Adrenal gland (tissue), 5 donors: ENCODE results near the gene CBARP.

Experiments used
- CTCF ChIP-seq, 6 experiments: fragments of 450-650 bp in 4 of 6; fragments of 200-600 bp in 2 of 6; sonication (generic) in 1 of 6; IDR thresholded peaks; 1 replicate in 5 of 6; 2 replicates in 1 of 6; pipeline versions ENCODE4 v1.5.1 to v1.8.0; 2016 to 2021; ENCODE audit warnings: antibody characterized with exemption in 6 of 6, mild to moderate bottlenecking in 2 of 6, moderate library complexity in 1 of 6
- POLR2A ChIP-seq, 2 donors: fragments of 450-650 bp; IDR thresholded peaks; one replicate each; pipeline ENCODE4 v1.6.1; 2017; ENCODE audit warnings: antibody characterized with exemption in 2 of 2, mild to moderate bottlenecking in 2 of 2, moderate library complexity in 1 of 2
- donor health status: DM: no; HTN: no; CAD: no.

GRCh38 chr19:1230783-1231489, 6.9 kb downstream of the CBARP start:
- TF ChIP-seq CTCF (IDR thresholded peaks at IDR 0.05) (no peak), POLR2A (IDR thresholded peaks at IDR 0.05) (no peak)
